Measurements from ENCODE around the gene UGGT2.
A peak's percentile ranks its signal among the peaks of the same experiment; 100 is the strongest.

The UGGT2 gene

DNA sequence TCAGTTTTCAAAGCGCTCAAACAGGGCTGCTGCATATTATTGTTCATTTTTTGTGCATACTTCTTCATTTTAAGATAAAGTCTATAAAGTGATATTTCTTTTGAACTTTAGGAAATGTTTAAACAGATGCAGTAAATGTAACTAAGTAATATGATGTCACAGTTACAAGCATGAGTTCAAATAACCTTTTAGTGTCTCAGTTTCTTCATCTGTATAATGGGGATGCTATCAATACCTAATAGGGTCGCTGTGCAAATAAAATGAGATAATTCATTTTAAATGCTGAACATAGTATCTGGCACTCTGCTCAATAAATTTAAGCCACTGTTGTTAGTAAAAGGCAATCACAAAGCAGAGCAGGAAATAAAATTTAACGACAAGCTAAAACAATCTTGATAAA, 97.5 kb downstream of the UGGT2 start:
- Histone ChIP-seq H3K4me1 (ENCODE audit: control insufficient read depth, low read depth, low read length) (no peaks in the 10 kb centered on the region), H3K9ac (ENCODE audit: low read length) (no peak overlapping the region), H4K8ac (ENCODE audit: low read depth, low read length) (no peak overlapping the region), H3K79me2 (ENCODE audit: control insufficient read depth, insufficient read depth, low read length) (peaks cover 3% of the 10 kb centered on the region), H4K5ac (ENCODE audit: low read length) (no peak overlapping the region), H3K23ac (ENCODE audit: low read length) (no peak overlapping the region), H2BK5ac (ENCODE audit: low read length) (no peak overlapping the region), H3K4me3 (ENCODE audit: low read length) (no peak overlapping the region), H3K27ac (ENCODE audit: low read depth, low read length) (no peak overlapping the region), H3K27me3 (ENCODE audit: insufficient read depth, low read length, poor library complexity) (no peaks in the 10 kb centered on the region), H3K56ac (ENCODE audit: low read length) (no peak overlapping the region), H2BK120ac (ENCODE audit: low read depth, low read length) (no peak overlapping the region), H2BK15ac (replicated peaks; ENCODE audit: low read depth) (no peak overlapping the region), H3K36me3 (ENCODE audit: control insufficient read depth, insufficient read depth, low read length) (no peaks in the 10 kb centered on the region), H2AK5ac (ENCODE audit: low read length) (no peak overlapping the region), H3K4ac (ENCODE audit: low read depth, low read length) (no peak overlapping the region), H3K4me2 (ENCODE audit: low read length) (no peak overlapping the region), H3K79me1 (ENCODE audit: low read length) (peaks cover 2% of the 10 kb centered on the region), H3K18ac (ENCODE audit: low read length) (no peak overlapping the region)
- no peak for DNase-seq
- WGBS (ENCODE audit: extremely low coverage, insufficient coverage, low lambda C conversion rate), result no CpG with 5 or more reads among the region's 3 CpGs

DNA sequence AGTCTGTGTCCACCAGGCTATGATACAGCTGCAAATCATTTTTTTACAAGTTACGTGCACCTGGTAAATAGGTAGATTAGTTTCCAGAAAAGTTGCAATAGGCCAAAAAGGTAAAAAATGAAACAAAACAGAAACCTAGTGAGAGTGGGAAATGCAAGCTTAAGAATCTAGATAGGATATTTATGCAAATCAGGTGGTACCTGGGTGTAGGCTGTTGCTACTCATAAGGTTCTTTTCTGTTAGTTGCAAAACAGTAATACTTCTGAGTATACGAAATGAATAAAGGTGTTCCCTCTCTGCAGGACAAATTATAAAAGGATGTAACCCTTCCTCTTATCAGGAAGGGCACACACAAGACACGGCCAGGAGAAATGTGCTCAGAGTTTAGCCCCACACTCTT, 97.9 kb downstream of the UGGT2 start:
- peaks cover 2% of the 10 kb centered on the region for H3K79me1 ChIP-seq (ENCODE audit: low read length)
- H3K79me2 ChIP-seq (ENCODE audit: control insufficient read depth, insufficient read depth, low read length), result peaks cover 3% of the 10 kb centered on the region
- H3K23ac ChIP-seq (ENCODE audit: low read length), result no peak overlapping the region
- H3K27me3 ChIP-seq (ENCODE audit: insufficient read depth, low read length, poor library complexity), result no peaks in the 10 kb centered on the region
- H3K4me1 ChIP-seq (ENCODE audit: control insufficient read depth, low read depth, low read length), result no peaks in the 10 kb centered on the region
- H3K9ac ChIP-seq (ENCODE audit: low read length), result no peak overlapping the region
- no peak overlapping the region for H2AK5ac ChIP-seq (ENCODE audit: low read length)
- no peaks in the 10 kb centered on the region for H3K36me3 ChIP-seq (ENCODE audit: control insufficient read depth, insufficient read depth, low read length)
- no peak overlapping the region for H3K56ac ChIP-seq (ENCODE audit: low read length)
- no peak overlapping the region for H3K4ac ChIP-seq (ENCODE audit: low read depth, low read length)
- H2BK120ac ChIP-seq (ENCODE audit: low read depth, low read length), result no peak overlapping the region
- no peak overlapping the region for H4K5ac ChIP-seq (ENCODE audit: low read length)
- no peak overlapping the region for H4K8ac ChIP-seq (ENCODE audit: low read depth, low read length)
- WGBS (ENCODE audit: extremely low coverage, insufficient coverage, low lambda C conversion rate), result no CpG with 5 or more reads among the region's 3 CpGs
- no peak overlapping the region for H2BK15ac ChIP-seq (replicated peaks; ENCODE audit: low read depth)
- H2BK5ac ChIP-seq (ENCODE audit: low read length), result no peak overlapping the region
- no peak for DNase-seq
- H3K4me3 ChIP-seq (ENCODE audit: low read length), result no peak overlapping the region
- no peak overlapping the region for H3K4me2 ChIP-seq (ENCODE audit: low read length)
- no peak overlapping the region for H3K18ac ChIP-seq (ENCODE audit: low read length)
- no peak overlapping the region for H3K27ac ChIP-seq (ENCODE audit: low read depth, low read length)

DNA sequence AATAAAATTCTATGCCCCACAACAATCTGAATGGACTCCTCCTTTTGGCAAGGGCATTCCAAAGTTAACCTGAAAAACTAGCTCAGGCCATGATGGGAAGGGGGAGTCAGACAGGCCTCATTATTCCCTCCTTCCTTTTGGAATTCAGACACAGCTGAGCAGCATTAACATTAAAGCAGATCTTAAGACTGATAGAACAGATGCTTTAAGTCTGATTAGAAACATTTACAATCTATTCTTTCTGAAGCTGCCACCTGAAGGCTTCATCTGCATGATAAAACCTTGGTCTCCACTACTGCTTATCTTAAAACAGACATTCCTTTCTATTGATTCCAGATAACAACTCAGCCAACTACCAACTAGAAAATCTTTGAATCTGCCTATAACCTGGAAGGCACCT, 98.9 kb downstream of the UGGT2 start:
- Histone ChIP-seq H3K18ac (ENCODE audit: low read length) (no peak overlapping the region), H4K8ac (ENCODE audit: low read depth, low read length) (no peak overlapping the region), H4K5ac (ENCODE audit: low read length) (no peak overlapping the region), H3K4me3 (ENCODE audit: low read length) (no peak overlapping the region), H2BK120ac (ENCODE audit: low read depth, low read length) (no peak overlapping the region), H3K23ac (ENCODE audit: low read length) (no peak overlapping the region), H3K4me1 (ENCODE audit: control insufficient read depth, low read depth, low read length) (no peaks in the 10 kb centered on the region), H2BK15ac (replicated peaks; ENCODE audit: low read depth) (no peak overlapping the region), H3K27ac (ENCODE audit: low read depth, low read length) (no peak overlapping the region), H3K9ac (ENCODE audit: low read length) (no peak overlapping the region), H3K79me2 (ENCODE audit: control insufficient read depth, insufficient read depth, low read length) (no peaks in the 10 kb centered on the region), H3K4me2 (ENCODE audit: low read length) (no peak overlapping the region), H3K4ac (ENCODE audit: low read depth, low read length) (no peak overlapping the region), H3K36me3 (ENCODE audit: control insufficient read depth, insufficient read depth, low read length) (no peaks in the 10 kb centered on the region), H2AK5ac (ENCODE audit: low read length) (no peak overlapping the region), H3K56ac (ENCODE audit: low read length) (no peak overlapping the region), H3K27me3 (ENCODE audit: insufficient read depth, low read length, poor library complexity) (no peaks in the 10 kb centered on the region), H2BK5ac (ENCODE audit: low read length) (no peak overlapping the region), H3K79me1 (ENCODE audit: low read length) (no peaks in the 10 kb centered on the region)
- peak; percentile 83 for DNase-seq

DNA sequence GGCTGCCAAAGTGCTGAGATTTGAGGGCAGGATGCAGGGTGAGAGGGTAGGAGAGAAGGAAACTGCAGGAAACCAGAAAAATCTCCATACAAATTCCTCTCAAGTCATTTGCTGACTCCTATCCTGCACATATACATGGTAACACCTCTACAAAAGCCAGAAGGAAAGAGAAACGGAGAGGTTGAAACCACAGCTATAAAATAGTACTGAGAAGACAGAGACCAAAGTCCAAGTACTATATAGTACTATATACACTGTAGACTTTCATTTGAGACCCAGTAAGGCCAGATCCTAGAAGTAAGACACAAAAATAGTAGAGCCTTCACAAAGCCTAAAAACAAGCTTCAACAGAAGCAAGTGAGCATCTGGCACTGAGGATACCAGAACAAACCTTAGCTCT, 103.1 kb downstream of the UGGT2 start:
- Histone ChIP-seq H3K4ac (ENCODE audit: low read depth, low read length) (no peak overlapping the region), H4K8ac (ENCODE audit: low read depth, low read length) (no peak overlapping the region), H3K36me3 (ENCODE audit: control insufficient read depth, insufficient read depth, low read length) (no peaks in the 10 kb centered on the region), H3K4me3 (ENCODE audit: low read length) (no peak overlapping the region), H3K4me1 (ENCODE audit: control insufficient read depth, low read depth, low read length) (no peaks in the 10 kb centered on the region), H3K18ac (ENCODE audit: low read length) (no peak overlapping the region), H2BK5ac (ENCODE audit: low read length) (no peak overlapping the region), H3K27ac (ENCODE audit: low read depth, low read length) (no peak overlapping the region), H3K23ac (ENCODE audit: low read length) (no peak overlapping the region), H3K4me2 (ENCODE audit: low read length) (no peak overlapping the region), H3K9ac (ENCODE audit: low read length) (no peak overlapping the region), H3K56ac (ENCODE audit: low read length) (no peak overlapping the region), H2BK15ac (replicated peaks; ENCODE audit: low read depth) (no peak overlapping the region), H2AK5ac (ENCODE audit: low read length) (no peak overlapping the region), H3K79me1 (ENCODE audit: low read length) (no peaks in the 10 kb centered on the region), H4K5ac (ENCODE audit: low read length) (no peak overlapping the region), H2BK120ac (ENCODE audit: low read depth, low read length) (no peak overlapping the region), H3K79me2 (ENCODE audit: control insufficient read depth, insufficient read depth, low read length) (no peaks in the 10 kb centered on the region), H3K27me3 (ENCODE audit: insufficient read depth, low read length, poor library complexity) (no peaks in the 10 kb centered on the region)
- WGBS (ENCODE audit: extremely low coverage, insufficient coverage, low lambda C conversion rate), result no CpG with 5 or more reads among the region's 1 CpG
- peak; percentile 17 for DNase-seq

DNA sequence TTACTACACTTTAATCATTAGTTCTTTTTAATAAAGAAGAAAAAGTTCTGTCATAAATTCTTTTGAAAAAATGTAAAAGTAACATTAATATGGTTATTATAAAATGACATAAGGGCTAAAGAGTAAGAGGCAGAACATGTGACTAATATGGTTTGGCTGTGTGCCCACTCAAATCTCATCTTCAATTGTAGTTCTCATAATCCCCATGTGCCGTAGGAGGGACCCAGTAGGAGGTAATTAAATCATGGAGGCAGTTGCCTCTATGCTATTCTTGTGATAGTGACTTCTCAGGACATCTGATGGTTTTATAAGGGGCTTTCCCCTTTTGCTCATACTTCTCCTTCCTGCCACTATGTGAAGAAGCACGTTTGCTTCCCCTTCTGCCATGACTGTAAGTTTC, 104.5 kb downstream of the UGGT2 start:
- H3K23ac ChIP-seq (ENCODE audit: low read length), result no peak overlapping the region
- no peak overlapping the region for H3K27ac ChIP-seq (ENCODE audit: low read depth, low read length)
- H3K9ac ChIP-seq (ENCODE audit: low read length), result no peak overlapping the region
- no peak overlapping the region for H3K4ac ChIP-seq (ENCODE audit: low read depth, low read length)
- H3K79me2 ChIP-seq (ENCODE audit: control insufficient read depth, insufficient read depth, low read length), result no peaks in the 10 kb centered on the region
- no peaks in the 10 kb centered on the region for H3K36me3 ChIP-seq (ENCODE audit: control insufficient read depth, insufficient read depth, low read length)
- H3K79me1 ChIP-seq (ENCODE audit: low read length), result no peaks in the 10 kb centered on the region
- no peak overlapping the region for H2BK5ac ChIP-seq (ENCODE audit: low read length)
- no peak overlapping the region for H2BK15ac ChIP-seq (replicated peaks; ENCODE audit: low read depth)
- H3K18ac ChIP-seq (ENCODE audit: low read length), result no peak overlapping the region
- no peak overlapping the region for H2BK120ac ChIP-seq (ENCODE audit: low read depth, low read length)
- no peak overlapping the region for H4K5ac ChIP-seq (ENCODE audit: low read length)
- no peak overlapping the region for H2AK5ac ChIP-seq (ENCODE audit: low read length)
- H3K4me3 ChIP-seq (ENCODE audit: low read length), result no peak overlapping the region
- H3K56ac ChIP-seq (ENCODE audit: low read length), result no peak overlapping the region
- H3K4me2 ChIP-seq (ENCODE audit: low read length), result no peak overlapping the region
- no peaks in the 10 kb centered on the region for H3K4me1 ChIP-seq (ENCODE audit: control insufficient read depth, low read depth, low read length)
- DNase-seq, result no peak
- H3K27me3 ChIP-seq (ENCODE audit: insufficient read depth, low read length, poor library complexity), result no peaks in the 10 kb centered on the region
- H4K8ac ChIP-seq (ENCODE audit: low read depth, low read length), result no peak overlapping the region
- WGBS (ENCODE audit: extremely low coverage, insufficient coverage, low lambda C conversion rate), result no CpG with 5 or more reads among the region's 2 CpGs

DNA sequence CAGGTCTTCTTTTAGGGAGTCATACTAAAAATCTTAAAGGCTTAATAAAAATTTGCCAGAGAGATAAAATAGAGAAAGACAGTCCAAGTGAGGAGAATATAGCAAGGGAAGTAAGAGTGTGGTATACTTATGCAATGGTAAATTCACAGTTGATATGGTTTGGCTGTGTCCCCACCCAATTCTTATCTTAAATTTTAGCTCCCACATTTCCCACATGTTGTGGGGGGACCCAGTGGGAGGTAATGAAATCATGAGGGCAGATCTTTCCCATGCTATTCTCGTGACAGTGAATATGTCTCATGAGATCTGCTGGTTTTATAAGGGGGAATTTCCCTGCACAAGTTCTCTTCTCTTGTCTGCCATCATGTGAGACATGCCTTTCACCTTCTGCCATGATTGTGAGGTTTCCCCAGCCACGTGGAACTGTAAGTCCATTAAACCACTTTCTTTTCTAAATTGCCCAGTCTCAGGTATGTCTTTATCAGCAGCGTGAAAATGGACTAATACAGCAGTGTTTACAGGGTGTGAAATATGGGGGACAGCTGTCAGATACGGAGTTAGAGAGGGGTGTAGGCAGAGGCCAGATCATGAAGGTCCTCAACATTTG, 115.4 kb downstream of the UGGT2 start:
- H3K79me1 ChIP-seq (ENCODE audit: low read length), result no peaks in the 10 kb centered on the region
- H2BK5ac ChIP-seq (ENCODE audit: low read length), result no peak overlapping the region
- no CpG with 5 or more reads among the region's 4 CpGs for WGBS (ENCODE audit: extremely low coverage, insufficient coverage, low lambda C conversion rate)
- H2AK5ac ChIP-seq (ENCODE audit: low read length), result no peak overlapping the region
- no peak for DNase-seq
- no peak overlapping the region for H3K56ac ChIP-seq (ENCODE audit: low read length)
- no peaks in the 10 kb centered on the region for H3K27me3 ChIP-seq (ENCODE audit: insufficient read depth, low read length, poor library complexity)
- H4K5ac ChIP-seq (ENCODE audit: low read length), result no peak overlapping the region
- no peak overlapping the region for H3K23ac ChIP-seq (ENCODE audit: low read length)
- H3K4me3 ChIP-seq (ENCODE audit: low read length), result no peak overlapping the region
- H3K4ac ChIP-seq (ENCODE audit: low read depth, low read length), result no peak overlapping the region
- H3K4me1 ChIP-seq (ENCODE audit: control insufficient read depth, low read depth, low read length), result no peaks in the 10 kb centered on the region
- no peak overlapping the region for H3K4me2 ChIP-seq (ENCODE audit: low read length)
- H3K9ac ChIP-seq (ENCODE audit: low read length), result no peak overlapping the region
- H4K8ac ChIP-seq (ENCODE audit: low read depth, low read length), result no peak overlapping the region
- no peak overlapping the region for H2BK120ac ChIP-seq (ENCODE audit: low read depth, low read length)
- H3K27ac ChIP-seq (ENCODE audit: low read depth, low read length), result no peak overlapping the region
- no peak overlapping the region for H2BK15ac ChIP-seq (replicated peaks; ENCODE audit: low read depth)
- no peaks in the 10 kb centered on the region for H3K79me2 ChIP-seq (ENCODE audit: control insufficient read depth, insufficient read depth, low read length)
- no peak overlapping the region for H3K18ac ChIP-seq (ENCODE audit: low read length)
- H3K36me3 ChIP-seq (ENCODE audit: control insufficient read depth, insufficient read depth, low read length), result peaks cover 2% of the 10 kb centered on the region

Measured in mesendoderm (in vitro differentiated cells).